Loucy (cell line): ENCODE data around the gene KIRREL3.

ENCODE experiments used
- EZH2phosphoT487 ChIP-seq: fragments of 200-600 bp; IDR thresholded peaks from 2 replicates; pipeline ENCODE4 v1.6.1; 2018; ENCODE audit warnings: antibody characterized with exemption, mild to moderate bottlenecking, moderate library complexity, borderline replicate concordance
- TF ChIP-seq, protein P1 (sequence below): fragments of 200-600 bp; sonication (generic); conservative IDR thresholded peaks from 2 replicates; pipeline ENCODE4 v1.5.1; 2014; ENCODE audit warnings: mild to moderate bottlenecking, antibody characterized with exemption, low read length

- TF ChIP-seq, protein P1, sequence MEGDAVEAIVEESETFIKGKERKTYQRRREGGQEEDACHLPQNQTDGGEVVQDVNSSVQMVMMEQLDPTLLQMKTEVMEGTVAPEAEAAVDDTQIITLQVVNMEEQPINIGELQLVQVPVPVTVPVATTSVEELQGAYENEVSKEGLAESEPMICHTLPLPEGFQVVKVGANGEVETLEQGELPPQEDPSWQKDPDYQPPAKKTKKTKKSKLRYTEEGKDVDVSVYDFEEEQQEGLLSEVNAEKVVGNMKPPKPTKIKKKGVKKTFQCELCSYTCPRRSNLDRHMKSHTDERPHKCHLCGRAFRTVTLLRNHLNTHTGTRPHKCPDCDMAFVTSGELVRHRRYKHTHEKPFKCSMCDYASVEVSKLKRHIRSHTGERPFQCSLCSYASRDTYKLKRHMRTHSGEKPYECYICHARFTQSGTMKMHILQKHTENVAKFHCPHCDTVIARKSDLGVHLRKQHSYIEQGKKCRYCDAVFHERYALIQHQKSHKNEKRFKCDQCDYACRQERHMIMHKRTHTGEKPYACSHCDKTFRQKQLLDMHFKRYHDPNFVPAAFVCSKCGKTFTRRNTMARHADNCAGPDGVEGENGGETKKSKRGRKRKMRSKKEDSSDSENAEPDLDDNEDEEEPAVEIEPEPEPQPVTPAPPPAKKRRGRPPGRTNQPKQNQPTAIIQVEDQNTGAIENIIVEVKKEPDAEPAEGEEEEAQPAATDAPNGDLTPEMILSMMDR, result no peak
- no peak for TF ChIP-seq EZH2phosphoT487
These were observed 161.1 kb downstream of the KIRREL3 start for GRCh38 chr11:126839496-126839895.
